ENCODE measurements around the gene SELPLG. TPM values are rescaled to one million over a fixed set of nuclear protein-coding genes. Genes with fewer than 3 reads are reported as not detected.

Gene SELPLG
- total RNA-seq (2022; extraction: Qiagen RNA extraction; ENCODE audit: low read depth) = 0.44 to 1.1 TPM (median 1.0 TPM) in 5 replicates

GRCh38 chr12:108633534-108634248, at the start of gene SELPLG:
Gene SELPLG (minus strand): TSS chr12:108633894. CDS start chr12:108624307, 9,587 bp downstream.

GRCh38 chr12:108597559-108598471, 35.9 kb downstream of the SELPLG start, which contains the start of gene TMEM119:
Gene TMEM119 (minus strand): TSS chr12:108598084. CDS start chr12:108592383, 5,701 bp downstream.

Other genes with a start within 250 kb of the SELPLG start
- 3.6 to 4.2 TPM (median 4.0 TPM) in 5 replicates for gene FICD, start 118.6 kb downstream of the SELPLG start, total RNA-seq (2022; extraction: Qiagen RNA extraction; ENCODE audit: low read depth)
- gene SART3, start 72.7 kb downstream of the SELPLG start, total RNA-seq (2022; extraction: Qiagen RNA extraction; ENCODE audit: low read depth) = 41.3 to 50.5 TPM (median 42.2 TPM) in 5 replicates
- gene ISCU, start 71.3 kb downstream of the SELPLG start, total RNA-seq (2022; extraction: Qiagen RNA extraction; ENCODE audit: low read depth) = 87.7 to 117 TPM (median 96.6 TPM) in 5 replicates
- 0.07 to 0.18 TPM (median 0.10 TPM) in 3 of 5 replicates, not detected in the others for gene TMEM119, start 35.8 kb downstream of the SELPLG start, total RNA-seq (2022; extraction: Qiagen RNA extraction; ENCODE audit: low read depth)
- 172 to 211 TPM (median 193 TPM) in 5 replicates for gene CORO1C, start 97.6 kb upstream of the SELPLG start, total RNA-seq (2022; extraction: Qiagen RNA extraction; ENCODE audit: low read depth)
- gene SSH1, start 223.7 kb upstream of the SELPLG start, total RNA-seq (2022; extraction: Qiagen RNA extraction; ENCODE audit: low read depth) = 16.3 to 26.4 TPM (median 19.0 TPM) in 5 replicates
- gene DAO, start 246.2 kb upstream of the SELPLG start, total RNA-seq (2022; extraction: Qiagen RNA extraction; ENCODE audit: low read depth) = not detected in 5 replicates

Measured in A549 treated with CpdA at 1 μM for 4 hours (cell line).